Liver (tissue), 9 donors: ENCODE data around the gene RNU6-9. TPM values are rescaled to one million over a fixed set of nuclear protein-coding genes. Genes with fewer than 3 reads are reported as not detected.

Experiments used
- DNase-seq: peaks from one replicate; pipeline ENCODE4 v3.0.0-alpha.2; 2017; ENCODE audit warnings: low spot score
- H3K27ac ChIP-seq, 2 donors: one replicate each; pipeline ENCODE4 v1.7.0; 2013; ENCODE audit warnings: inconsistent platforms in 2 of 2, low read length in 2 of 2, control low read depth in 1 of 2, low read depth in 1 of 2, mild to moderate bottlenecking in 1 of 2
- H3K27me3 ChIP-seq, 4 donors: one replicate each; pipeline versions ENCODE4 v1.6.1 to v1.7.0; 2013; ENCODE audit warnings: low read length in 3 of 4, inconsistent platforms in 1 of 4, mild to moderate bottlenecking in 1 of 4, moderate library complexity in 1 of 4; ENCODE audit not compliant: control insufficient read depth in 4 of 4, insufficient read depth in 4 of 4
- H3K36me3 ChIP-seq, 4 donors: one replicate each; pipeline versions ENCODE4 v1.6.1 to v1.7.0; 2013; ENCODE audit warnings: low read length in 3 of 4, mild to moderate bottlenecking in 3 of 4, low read depth in 1 of 4, moderate library complexity in 1 of 4; ENCODE audit not compliant: control insufficient read depth in 4 of 4, insufficient read depth in 3 of 4
- H3K4me1 ChIP-seq, 4 donors: one replicate each; pipeline versions ENCODE4 v1.6.1 to v1.7.0; 2013; ENCODE audit warnings: low read length in 3 of 4, mild to moderate bottlenecking in 3 of 4, moderate library complexity in 1 of 4; ENCODE audit not compliant: control insufficient read depth in 4 of 4, insufficient read depth in 4 of 4
- H3K4me3 ChIP-seq, 3 donors: one replicate each; pipeline versions ENCODE4 v1.6.1 to v1.7.0; 2013; ENCODE audit warnings: low read length in 3 of 3, control low read depth in 1 of 3, low read depth in 1 of 3, mild to moderate bottlenecking in 1 of 3
- H3K9ac ChIP-seq, 2 donors: one replicate each; pipeline ENCODE4 v1.7.0; 2013; ENCODE audit warnings: low read length in 2 of 2, mild to moderate bottlenecking in 2 of 2, moderate library complexity in 2 of 2, control low read depth in 1 of 2, low read depth in 1 of 2
- H3K9me3 ChIP-seq, 4 donors: one replicate each; pipeline versions ENCODE4 v1.6.1 to v1.7.0; 2013; ENCODE audit warnings: low read length in 3 of 4; ENCODE audit not compliant: control insufficient read depth in 4 of 4
- FOXA2 ChIP-seq: IDR thresholded peaks from 2 replicates; pipeline ENCODE4 v1.6.1; 2016; ENCODE audit warnings: antibody characterized with exemption
- JUND ChIP-seq, 2 donors: IDR thresholded peaks; 2 replicates each; pipeline ENCODE4 v1.6.1; 2016; ENCODE audit warnings: antibody characterized with exemption in 2 of 2
- MAX ChIP-seq: IDR thresholded peaks from 2 replicates; pipeline ENCODE4 v1.6.1; 2016; ENCODE audit warnings: antibody characterized with exemption
- NR2F2 ChIP-seq: IDR thresholded peaks from 2 replicates; pipeline ENCODE4 v1.6.1; 2016; ENCODE audit warnings: antibody characterized with exemption
- RAD21 ChIP-seq, 2 donors: IDR thresholded peaks; 2 replicates each; pipeline ENCODE4 v1.6.1; 2016; ENCODE audit warnings: antibody characterized with exemption in 2 of 2, mild to moderate bottlenecking in 2 of 2
- RXRA ChIP-seq, 2 donors: IDR thresholded peaks; 2 replicates each; pipeline ENCODE4 v1.6.1; 2017 to 2018; ENCODE audit warnings: antibody characterized with exemption in 2 of 2, mild to moderate bottlenecking in 1 of 2
- SP1 ChIP-seq: IDR thresholded peaks from 2 replicates; pipeline ENCODE4 v1.6.1; 2018; ENCODE audit warnings: antibody characterized with exemption, mild to moderate bottlenecking
- YY1 ChIP-seq: IDR thresholded peaks from 2 replicates; pipeline ENCODE4 v1.6.1; 2016; ENCODE audit warnings: antibody characterized with exemption, mild to moderate bottlenecking
- WGBS: extraction: QIAGEN DNeasy Blood & Tissue Kit; methylation state at CpG from one replicate; pipeline ENCODE4 v1.1.7; 2013; 5-methylcytosine and 5-hydroxymethylcytosine counted together
- polyA plus RNA-seq, 2 donors: library from polyadenylated mRNA; stranded (reverse) in 1 of 2; unstranded in 1 of 2; fragments of 200-250 nt in 1 of 2; fragments of >200 nt in 1 of 2; fragmentation: Nextera tagmentation in 1 of 2; extraction: Ambion mirVana in 1 of 2; gene quantifications; one replicate each; pipeline versions ENCODE4 v1.2.1 to v1.2.3, GENCODE V29; 2013 to 2015
- total RNA-seq, 2 donors: library from RNA; depleted of rRNA; stranded (reverse); fragments of >200 nt; gene quantifications; one replicate each; pipeline ENCODE4 v1.2.3, GENCODE V29; 2014
- donor health status: healthy.
- donor health status: healthy.
- donor health status: healthy.
- donor health status: healthy.
- donor health status: healthy.

The RNU6-9 gene
- total and polyA plus RNA-seq, 4 donors, result not detected

GRCh38 chr19:926589-927350, 33.5 kb downstream of the RNU6-9 start:
- Histone ChIP-seq H3K27me3 (no peaks in the 10 kb centered on the region), H3K27ac (peak overlapping the region; percentile 71 to 84), H3K36me3 (no peaks in the 10 kb centered on the region), H3K9me3 (no peaks in the 10 kb centered on the region), H3K9ac (peak overlapping the region in 1 of 2 donors; percentile 81), H3K4me1 (peaks cover 11 to 28% (median 20%) of the 10 kb centered on the region in 4 donors), H3K4me3 (peak overlapping the region; percentile 81 to 90 (median 82))
- no peak for TF ChIP-seq NR2F2
- no peak for TF ChIP-seq FOXA2
- peak in 1 of 2 donors; percentile 11 for TF ChIP-seq RXRA (IDR thresholded peaks at IDR 0.05)
- no peak for TF ChIP-seq SP1
- under 1% methylated on average over 52 of the region's 52 CpGs for WGBS
- DNase-seq, result peak; percentile 78

GRCh38 chr19:927351-927779, 34.1 kb downstream of the RNU6-9 start:
- peak; percentile 72 for DNase-seq
- Histone ChIP-seq H3K4me3 (peak overlapping the region in 1 of 3 donors; percentile 90), H3K9me3 (no peaks in the 10 kb centered on the region), H3K4me1 (peaks cover 11 to 33% (median 20%) of the 10 kb centered on the region in 4 donors), H3K27ac (peak overlapping the region; percentile 42 to 71), H3K9ac (peak overlapping the region in 1 of 2 donors; percentile 27), H3K36me3 (no peaks in the 10 kb centered on the region), H3K27me3 (no peaks in the 10 kb centered on the region)
- 7% methylated on average over 15 of the region's 15 CpGs for WGBS
- TF ChIP-seq JUND (IDR thresholded peaks at IDR 0.05) (no peak), RXRA (IDR thresholded peaks at IDR 0.05) (peak in 1 of 2 donors; percentile 23)

- H3K4me3 ChIP-seq, result no peak overlapping the region
- H3K4me1 ChIP-seq, result peaks cover 11 to 39% (median 20%) of the 10 kb centered on the region in 4 donors
- H3K27me3 ChIP-seq, result no peaks in the 10 kb centered on the region
- no peak overlapping the region for H3K27ac ChIP-seq
- 76% methylated on average over 12 of the region's 12 CpGs for WGBS
- H3K36me3 ChIP-seq, result no peaks in the 10 kb centered on the region
- DNase-seq, result no peak
- no peaks in the 10 kb centered on the region for H3K9me3 ChIP-seq
- peak overlapping the region in 1 of 2 donors; percentile 27 for H3K9ac ChIP-seq
- peak; percentile 12 for TF ChIP-seq NR2F2
- no peak for TF ChIP-seq YY1
- TF ChIP-seq RAD21 (IDR thresholded peaks at IDR 0.05), result no peak
- TF ChIP-seq FOXA2, result no peak
Measured at GRCh38 chr19:927780-928401, 34.6 kb downstream of the RNU6-9 start.

- no peak overlapping the region for H3K9ac ChIP-seq
- H3K27ac ChIP-seq, result no peak overlapping the region
- H3K4me3 ChIP-seq, result no peak overlapping the region
- H3K4me1 ChIP-seq, result peaks cover 11 to 46% (median 26%) of the 10 kb centered on the region in 4 donors
- no peak for TF ChIP-seq MAX
- no peaks in the 10 kb centered on the region for H3K9me3 ChIP-seq
- DNase-seq, result peak; percentile 64
- 78% methylated on average over 18 of the region's 18 CpGs for WGBS
- H3K36me3 ChIP-seq, result no peaks in the 10 kb centered on the region
- no peaks in the 10 kb centered on the region for H3K27me3 ChIP-seq
Measured at GRCh38 chr19:928471-929202, 35.4 kb downstream of the RNU6-9 start.
